ENCODE data around the gene ATRAID.

The ATRAID gene

DNA sequence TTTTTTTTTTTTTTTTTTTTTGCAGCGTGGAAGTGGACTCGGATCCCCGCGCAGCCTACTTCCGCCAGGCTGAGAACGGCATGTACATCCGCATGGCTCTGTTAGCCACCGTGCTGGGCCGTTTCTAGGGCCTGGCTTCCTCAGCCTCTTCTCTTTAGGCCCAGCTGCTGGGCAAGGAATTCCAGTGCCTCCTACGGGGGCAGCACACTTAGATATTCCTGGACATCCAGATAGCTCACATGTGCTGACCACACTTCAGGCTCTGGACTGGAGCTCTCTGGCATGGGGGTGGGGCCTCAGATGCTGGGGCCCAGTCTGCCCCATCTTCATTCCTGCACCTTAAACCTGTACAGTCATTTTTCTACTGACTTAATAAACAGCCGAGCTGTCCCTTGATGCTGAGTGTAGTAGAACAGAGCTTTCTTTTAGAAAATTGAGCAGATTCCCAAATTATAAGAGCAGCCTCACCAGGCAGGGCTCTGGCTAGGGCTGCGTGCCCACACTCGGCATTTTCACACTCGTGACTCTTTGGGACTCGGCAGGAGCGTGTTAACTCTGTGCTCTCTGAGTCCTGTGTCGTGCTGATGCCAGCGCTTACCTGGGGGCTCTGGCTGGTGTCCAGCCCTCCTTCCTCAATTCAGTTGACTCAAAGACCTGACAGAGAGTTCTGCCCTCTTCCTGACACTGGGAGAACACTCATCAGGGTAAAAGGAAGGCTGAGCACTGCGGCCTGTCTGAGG lies 31.7 kb downstream of the ATRAID start:
- no peak overlapping the region for H3K27ac ChIP-seq (ENCODE audit: low read depth, low read length, poor library complexity, severe bottlenecking)

DNA sequence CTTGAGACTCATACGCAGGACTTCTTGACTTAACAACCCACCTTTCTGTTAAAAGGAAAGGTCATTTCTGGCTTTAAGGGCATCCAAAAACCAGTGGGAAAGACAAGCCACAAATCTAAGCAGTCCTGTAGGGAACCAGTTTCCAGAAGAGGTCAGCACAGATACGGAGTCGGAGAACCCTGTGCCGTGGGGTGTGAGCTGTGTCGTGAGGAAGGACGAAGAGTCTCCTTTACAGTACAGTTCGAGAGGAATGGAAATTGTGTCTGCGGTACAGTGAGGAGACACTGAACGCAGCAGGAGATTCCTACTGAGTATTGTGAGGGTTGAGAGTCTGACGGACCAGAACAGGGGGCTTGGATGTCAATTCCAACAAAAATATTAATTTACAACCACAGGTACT lies 33.3 kb downstream of the ATRAID start:
- no peaks in the 10 kb centered on the region for H4K20me1 ChIP-seq (ENCODE audit: insufficient read depth, low read length)
- no peaks in the 10 kb centered on the region for H3K27me3 ChIP-seq (ENCODE audit: insufficient read depth, low read length)
- no peak overlapping the region for H3K9ac ChIP-seq (ENCODE audit: low read length)
- TF ChIP-seq EZH2 (IDR thresholded peaks at IDR 0.05; ENCODE audit: borderline replicate concordance, low read length), result no peak
- TF ChIP-seq, protein P1, sequence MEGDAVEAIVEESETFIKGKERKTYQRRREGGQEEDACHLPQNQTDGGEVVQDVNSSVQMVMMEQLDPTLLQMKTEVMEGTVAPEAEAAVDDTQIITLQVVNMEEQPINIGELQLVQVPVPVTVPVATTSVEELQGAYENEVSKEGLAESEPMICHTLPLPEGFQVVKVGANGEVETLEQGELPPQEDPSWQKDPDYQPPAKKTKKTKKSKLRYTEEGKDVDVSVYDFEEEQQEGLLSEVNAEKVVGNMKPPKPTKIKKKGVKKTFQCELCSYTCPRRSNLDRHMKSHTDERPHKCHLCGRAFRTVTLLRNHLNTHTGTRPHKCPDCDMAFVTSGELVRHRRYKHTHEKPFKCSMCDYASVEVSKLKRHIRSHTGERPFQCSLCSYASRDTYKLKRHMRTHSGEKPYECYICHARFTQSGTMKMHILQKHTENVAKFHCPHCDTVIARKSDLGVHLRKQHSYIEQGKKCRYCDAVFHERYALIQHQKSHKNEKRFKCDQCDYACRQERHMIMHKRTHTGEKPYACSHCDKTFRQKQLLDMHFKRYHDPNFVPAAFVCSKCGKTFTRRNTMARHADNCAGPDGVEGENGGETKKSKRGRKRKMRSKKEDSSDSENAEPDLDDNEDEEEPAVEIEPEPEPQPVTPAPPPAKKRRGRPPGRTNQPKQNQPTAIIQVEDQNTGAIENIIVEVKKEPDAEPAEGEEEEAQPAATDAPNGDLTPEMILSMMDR (IDR thresholded peaks at IDR 0.05; ENCODE audit: low read length), result no peak
- peaks cover 53% of the 10 kb centered on the region for H3K36me3 ChIP-seq (ENCODE audit: insufficient read depth, low read length)
- no peaks in the 10 kb centered on the region for H3K79me2 ChIP-seq (ENCODE audit: insufficient read depth, low read length)
- H3K4me3 ChIP-seq (ENCODE audit: low read depth, low read length, poor library complexity, severe bottlenecking), result no peak overlapping the region
- no peak overlapping the region for H3K27ac ChIP-seq (ENCODE audit: low read depth, low read length, poor library complexity, severe bottlenecking)
- H3K9me2 ChIP-seq (ENCODE audit: low read depth, low read length), result no peaks in the 10 kb centered on the region
- H3F3A ChIP-seq (ENCODE audit: insufficient read depth, low read length), result no peaks in the 10 kb centered on the region; the same call in 1 of the 2 replicates
- H3K4me2 ChIP-seq (ENCODE audit: low read length), result no peak overlapping the region
- H2AFZ ChIP-seq (ENCODE audit: low read length), result no peak overlapping the region
- no peaks in the 10 kb centered on the region for H3K9me3 ChIP-seq (ENCODE audit: low read length)
- peaks cover 5% of the 10 kb centered on the region for H3K4me1 ChIP-seq (ENCODE audit: insufficient read depth, low read length, severe bottlenecking)

More for the DNA sequence above, 31.7 kb downstream of the ATRAID start:
- Histone ChIP-seq H3K9ac (ENCODE audit: low read length) (no peak overlapping the region), H3K79me2 (ENCODE audit: insufficient read depth, low read length) (no peaks in the 10 kb centered on the region), H3K9me3 (ENCODE audit: low read length) (no peaks in the 10 kb centered on the region), H3K36me3 (ENCODE audit: insufficient read depth, low read length) (peaks cover 67% of the 10 kb centered on the region), H2AFZ (ENCODE audit: low read length) (no peak overlapping the region), H3K9me2 (ENCODE audit: low read depth, low read length) (no peaks in the 10 kb centered on the region), H3K4me3 (ENCODE audit: low read depth, low read length, poor library complexity, severe bottlenecking) (no peak overlapping the region), H3K4me1 (ENCODE audit: insufficient read depth, low read length, severe bottlenecking) (no peaks in the 10 kb centered on the region), H4K20me1 (ENCODE audit: insufficient read depth, low read length) (no peaks in the 10 kb centered on the region), H3K27me3 (ENCODE audit: insufficient read depth, low read length) (no peaks in the 10 kb centered on the region), H3K4me2 (ENCODE audit: low read length) (no peak overlapping the region), H3F3A (ENCODE audit: insufficient read depth, low read length) (no peaks in the 10 kb centered on the region; the same call in 1 of the 2 replicates)
- no peak for TF ChIP-seq EZH2 (IDR thresholded peaks at IDR 0.05; ENCODE audit: borderline replicate concordance, low read length)
- TF ChIP-seq, protein P1 (IDR thresholded peaks at IDR 0.05; ENCODE audit: low read length), result no peak

DNA sequence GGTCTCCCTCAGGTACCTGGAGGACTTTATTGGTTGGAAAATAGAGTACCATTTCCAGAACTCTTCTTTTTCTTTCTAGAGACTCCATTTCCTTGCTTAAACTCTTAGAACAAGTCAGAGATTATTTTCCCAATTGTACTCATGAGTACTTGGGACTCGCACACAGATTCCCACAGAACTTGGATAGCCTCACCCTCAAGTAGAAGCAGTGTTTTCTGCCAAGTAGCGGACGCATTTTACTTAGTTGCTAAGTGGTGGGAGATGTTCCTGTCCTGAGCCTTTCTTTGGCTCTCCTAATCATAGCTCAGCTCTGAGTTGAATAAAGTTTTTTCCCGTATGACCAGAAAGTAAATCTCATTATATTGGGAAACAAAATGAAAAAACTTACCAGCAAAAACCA lies 33.8 kb downstream of the ATRAID start:
- Histone ChIP-seq H3K4me2 (ENCODE audit: low read length) (no peak overlapping the region), H4K20me1 (ENCODE audit: insufficient read depth, low read length) (no peaks in the 10 kb centered on the region), H3K36me3 (ENCODE audit: insufficient read depth, low read length) (peaks cover 47% of the 10 kb centered on the region), H3F3A (ENCODE audit: insufficient read depth, low read length) (no peaks in the 10 kb centered on the region; the same call in 1 of the 2 replicates), H3K4me3 (ENCODE audit: low read depth, low read length, poor library complexity, severe bottlenecking) (no peak overlapping the region), H3K4me1 (ENCODE audit: insufficient read depth, low read length, severe bottlenecking) (peaks cover 10% of the 10 kb centered on the region), H3K79me2 (ENCODE audit: insufficient read depth, low read length) (no peaks in the 10 kb centered on the region), H3K9ac (ENCODE audit: low read length) (no peak overlapping the region), H3K27ac (ENCODE audit: low read depth, low read length, poor library complexity, severe bottlenecking) (no peak overlapping the region), H3K27me3 (ENCODE audit: insufficient read depth, low read length) (no peaks in the 10 kb centered on the region), H3K9me2 (ENCODE audit: low read depth, low read length) (no peaks in the 10 kb centered on the region), H3K9me3 (ENCODE audit: low read length) (no peaks in the 10 kb centered on the region), H2AFZ (ENCODE audit: low read length) (no peak overlapping the region)
- TF ChIP-seq, protein P1 (IDR thresholded peaks at IDR 0.05; ENCODE audit: low read length), result no peak
- no peak for TF ChIP-seq EZH2 (IDR thresholded peaks at IDR 0.05; ENCODE audit: borderline replicate concordance, low read length)
